Islet of Langerhans (tissue), 1 donor: ENCODE measurements around the gene SUPT3H.
"Not testable (repeated sequence)": the region's sequence is repeated elsewhere in the genome, so short reads cannot be mapped to it uniquely, and the experiment has no call there.

Experiments used
- FAIRE-seq: peaks from one replicate; lab custom pipeline; 2011; peaks lifted over from hg19 to GRCh38; lab: Jason Lieb, UNC

The SUPT3H gene

DNA sequence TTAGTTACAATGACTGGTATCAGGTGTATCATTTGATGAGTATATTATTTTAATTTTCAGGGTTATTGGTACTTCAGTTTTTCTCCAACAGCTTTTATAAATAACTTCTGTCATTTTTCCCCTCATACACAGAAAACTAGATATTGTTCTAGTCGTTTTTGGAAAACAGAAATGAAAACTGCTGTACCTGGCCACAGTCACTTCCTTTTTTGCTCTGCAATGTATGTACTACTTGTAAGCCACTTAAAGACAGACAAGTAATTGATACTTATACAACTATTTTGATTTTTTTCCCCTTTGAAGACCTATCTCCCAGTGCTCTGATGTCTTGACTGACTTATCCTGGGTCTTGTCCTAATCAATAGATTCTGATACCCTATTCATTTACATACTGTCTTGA, 268.2 kb downstream of the SUPT3H start:
- FAIRE-seq = no peak

DNA sequence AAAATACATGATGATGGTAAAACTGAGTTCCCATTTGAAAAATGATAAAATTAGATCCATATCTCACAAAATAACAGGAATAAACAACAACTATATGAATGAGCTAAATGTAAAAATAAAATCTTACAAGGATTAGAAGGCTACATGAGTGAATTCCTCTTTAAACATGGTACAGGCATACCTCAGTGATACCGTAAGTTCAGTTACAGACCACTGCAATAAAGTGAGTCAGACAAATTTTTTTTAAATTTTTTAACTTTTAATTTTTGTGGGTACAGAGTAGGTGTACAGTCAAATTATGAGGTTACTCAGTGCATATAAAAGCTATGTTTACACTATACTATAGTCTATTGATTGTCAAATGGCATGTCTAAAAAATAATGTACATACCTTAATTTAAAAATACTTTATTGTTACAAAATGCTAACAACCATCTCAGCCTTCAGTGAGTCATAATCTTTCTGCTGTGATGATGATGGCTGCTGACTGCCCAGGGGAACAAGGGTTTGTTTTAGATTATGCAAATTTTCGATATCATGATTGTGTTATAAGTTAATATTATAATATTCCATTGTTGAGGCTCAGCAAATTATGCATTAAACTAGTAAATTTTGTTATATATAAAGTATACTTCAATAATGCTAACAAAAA, 272.4 kb downstream of the SUPT3H start:
- FAIRE-seq = no peak

DNA sequence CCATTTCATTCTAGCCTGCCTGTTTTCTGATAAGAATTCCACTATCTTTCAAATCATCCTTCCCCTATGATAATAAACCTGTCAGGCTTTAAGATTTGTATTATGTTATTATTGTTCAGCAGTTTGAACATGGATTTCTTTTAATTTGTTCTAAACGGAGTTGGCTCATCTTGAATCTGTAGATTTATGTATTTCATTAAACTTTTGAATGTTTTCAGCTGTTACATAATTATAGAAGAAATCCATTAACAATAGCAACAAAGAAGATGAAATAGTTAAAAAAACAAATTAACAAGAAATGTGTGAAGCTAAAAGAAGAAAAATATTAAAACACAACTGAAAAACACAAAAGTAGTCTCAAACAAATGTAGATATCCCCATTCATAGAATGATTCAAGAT, 273.3 kb downstream of the SUPT3H start:
- FAIRE-seq = no peak

DNA sequence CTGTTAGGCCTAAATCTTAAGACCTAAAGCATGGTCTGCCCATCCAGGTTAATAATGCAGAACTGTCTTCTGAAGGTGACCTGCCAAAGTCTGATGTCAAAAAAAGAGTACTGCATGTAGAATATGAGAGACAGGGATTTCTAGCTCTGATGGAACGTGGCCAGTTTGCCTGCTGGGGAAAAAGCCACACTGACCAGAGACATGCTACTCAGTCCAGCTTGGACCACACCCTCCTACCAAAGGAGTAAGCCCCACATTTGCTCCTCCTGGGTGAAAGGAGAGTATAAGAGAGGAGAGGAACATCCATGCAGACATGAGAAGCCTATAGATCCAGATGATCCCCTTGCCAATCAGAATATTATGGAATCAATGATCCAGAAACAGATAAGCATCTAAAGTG, 279.5 kb downstream of the SUPT3H start:
- FAIRE-seq = no peak

DNA sequence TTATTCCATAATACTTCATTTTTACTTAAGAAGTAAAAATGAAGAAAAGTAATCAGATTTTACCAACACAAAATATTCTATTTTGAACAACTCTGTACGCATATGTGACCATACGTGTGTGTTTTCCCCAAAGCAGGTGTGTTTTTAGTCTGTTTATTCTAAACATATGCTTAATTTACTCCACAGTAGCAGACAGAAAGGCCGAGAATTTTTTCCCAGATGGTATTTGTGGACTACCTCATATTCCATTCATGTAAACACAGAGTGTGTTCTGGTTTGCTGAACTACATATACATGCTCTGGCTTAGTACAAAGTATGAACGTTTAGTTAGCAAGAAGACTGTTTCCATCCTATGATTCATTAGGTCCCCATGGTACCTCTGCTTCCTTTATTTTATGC, 282.9 kb downstream of the SUPT3H start:
- FAIRE-seq = no peak

DNA sequence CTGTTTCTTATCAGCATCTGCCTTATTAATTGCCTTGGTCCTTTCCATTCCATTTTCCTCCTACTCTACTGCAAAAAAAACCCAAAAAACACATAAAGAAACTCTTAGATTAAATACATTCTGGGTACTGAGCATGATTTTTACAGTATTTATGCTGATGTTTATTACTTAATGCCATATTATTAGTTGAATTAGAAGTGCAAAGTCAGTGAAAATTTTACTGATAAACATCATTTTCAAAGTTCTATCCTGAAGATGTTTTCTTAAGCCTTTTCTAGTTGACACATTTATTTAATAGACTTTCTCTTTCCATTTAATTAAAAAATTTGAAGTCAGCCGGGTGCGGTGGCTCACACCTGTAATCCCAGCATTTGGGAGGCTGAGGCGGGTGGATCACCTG, 285.6 kb downstream of the SUPT3H start:
- no peak for FAIRE-seq

DNA sequence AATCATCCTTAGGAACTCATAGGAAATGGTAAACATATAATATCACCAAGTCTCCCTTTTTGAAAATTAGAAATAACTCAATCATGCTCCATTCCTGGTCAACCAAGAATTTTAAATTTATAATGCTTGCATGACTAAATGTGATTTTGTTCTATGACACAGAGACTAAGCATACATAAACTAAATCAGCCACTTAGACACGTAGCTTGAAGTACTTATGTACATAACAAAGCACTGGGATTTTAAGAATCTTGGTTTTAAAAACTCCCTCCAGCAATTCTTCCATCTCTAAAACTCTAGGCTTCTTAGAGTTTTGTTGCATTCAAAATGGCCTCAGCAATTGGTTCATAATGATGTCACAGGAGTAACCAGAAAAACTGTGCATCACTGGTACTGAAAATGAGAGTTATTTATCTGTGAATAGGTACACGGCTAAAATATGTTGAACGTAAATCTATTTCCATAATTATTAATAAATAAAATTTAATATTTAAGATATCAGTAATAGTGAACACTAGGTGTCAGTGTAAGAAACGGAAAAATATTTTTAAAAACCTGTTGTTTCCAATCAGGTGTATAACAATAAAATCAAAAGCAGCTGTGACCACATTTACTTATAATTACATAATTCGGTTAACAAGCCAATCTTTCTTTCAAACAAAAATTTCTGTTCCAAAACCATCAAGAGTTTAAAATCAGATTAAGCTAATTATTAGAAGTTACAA, 291.2 kb downstream of the SUPT3H start:
- FAIRE-seq = no peak

DNA sequence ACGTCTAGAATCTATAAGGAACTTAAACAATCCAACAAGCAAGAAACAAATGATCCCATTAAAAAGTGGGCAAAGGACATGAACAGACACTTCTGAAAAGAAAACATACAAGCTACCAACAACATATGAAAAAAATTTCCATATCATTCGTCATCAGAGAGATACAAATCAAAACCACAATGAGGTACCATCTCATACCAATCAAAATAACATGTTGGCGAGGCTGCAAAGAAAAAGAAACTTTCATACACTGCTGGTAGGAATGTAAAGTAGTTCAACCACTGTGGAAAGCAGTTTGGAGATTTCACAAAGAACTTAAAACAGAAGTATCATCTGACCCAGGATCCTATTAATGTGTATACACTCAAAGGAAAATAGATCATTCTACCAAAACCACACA, 293.5 kb downstream of the SUPT3H start:
- no peak for FAIRE-seq

DNA sequence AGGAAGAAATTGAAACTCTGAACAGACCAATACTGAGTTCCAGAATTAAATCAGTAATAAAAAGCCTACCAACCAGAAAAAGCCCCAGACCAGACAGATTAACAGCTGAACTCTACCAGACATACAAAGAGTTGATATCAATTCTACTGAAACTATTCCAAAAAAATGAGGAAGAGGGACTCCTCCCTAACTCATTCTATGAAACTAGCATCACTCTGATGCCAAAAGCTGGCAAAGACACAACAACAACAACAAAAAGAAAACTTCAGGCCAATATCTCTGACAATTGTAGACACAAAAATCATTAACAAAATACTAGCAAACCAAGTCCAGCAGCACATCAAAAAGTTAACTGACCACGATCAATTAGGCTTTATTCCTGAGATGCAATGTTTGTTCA, 295.6 kb downstream of the SUPT3H start:
- no peak for FAIRE-seq

DNA sequence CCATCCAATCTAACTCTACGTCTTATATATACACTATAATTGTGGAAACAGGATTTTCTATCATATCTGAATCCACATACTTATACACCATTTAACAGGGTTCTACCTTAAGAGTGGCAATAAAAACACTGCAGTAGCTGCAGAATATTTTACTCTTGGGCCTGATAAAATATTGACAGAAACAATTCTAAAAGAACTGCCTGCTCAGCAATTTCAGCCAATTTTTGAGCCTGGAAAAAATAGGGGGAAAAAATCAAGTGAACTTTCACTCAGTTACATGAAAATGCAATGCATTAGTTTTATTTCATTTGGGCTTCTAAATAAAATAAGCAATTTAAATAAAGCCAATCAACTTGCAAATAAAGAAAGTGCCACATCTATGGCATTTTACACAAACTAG, 296.1 kb downstream of the SUPT3H start:
- peak; percentile 13 for FAIRE-seq

DNA sequence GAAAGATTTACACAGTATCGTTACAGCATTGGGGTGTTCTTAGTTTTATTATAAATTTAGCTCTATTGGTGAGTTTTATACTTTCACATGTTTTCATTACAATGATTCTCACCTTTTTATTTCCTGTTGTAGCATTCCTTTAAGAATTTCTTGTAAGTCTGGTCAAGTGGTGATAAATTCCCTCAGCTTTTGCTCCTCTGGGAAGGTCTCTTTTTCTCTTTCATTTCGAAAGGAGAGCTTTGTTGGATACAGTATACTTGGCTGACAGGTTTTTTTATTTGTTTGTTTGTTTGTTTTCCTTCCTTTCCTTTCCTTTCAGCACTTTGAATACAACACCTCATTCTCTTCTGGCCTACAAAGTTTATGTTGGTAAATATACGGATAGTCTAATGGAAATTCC, 299.3 kb downstream of the SUPT3H start:
- FAIRE-seq = no peak

DNA sequence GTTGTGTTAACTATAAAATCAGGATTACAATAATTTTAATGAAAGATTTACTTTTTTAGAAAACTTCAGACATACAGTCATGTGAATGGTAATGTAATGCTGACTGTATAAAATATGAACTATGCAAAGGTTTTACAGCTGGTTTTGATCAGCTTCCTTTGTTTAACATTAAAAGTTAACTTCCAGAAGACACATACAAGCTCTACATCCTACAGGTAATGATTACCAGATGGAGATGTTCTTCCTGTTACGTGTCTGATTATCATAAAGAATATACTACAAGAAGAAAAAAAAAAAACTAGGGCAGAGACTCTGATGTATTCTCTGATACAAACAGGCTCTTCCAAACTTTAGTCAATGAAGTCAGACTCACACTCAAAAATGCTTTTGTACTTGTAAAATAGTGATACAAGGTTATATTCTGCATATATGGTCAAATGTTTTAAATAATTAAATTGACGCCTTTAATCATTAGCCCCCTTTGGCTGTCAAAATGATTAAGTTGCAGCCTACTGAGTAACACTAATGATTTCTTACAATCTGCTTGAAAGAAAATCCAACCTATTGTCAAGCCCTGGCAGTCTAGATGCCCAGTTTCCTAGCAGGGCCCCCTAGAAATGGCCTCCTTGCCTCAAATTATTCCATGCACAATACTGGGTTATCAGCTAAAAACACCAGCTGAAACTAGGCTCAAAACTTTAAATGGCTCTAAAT, 301.4 kb downstream of the SUPT3H start:
- no peak for FAIRE-seq

DNA sequence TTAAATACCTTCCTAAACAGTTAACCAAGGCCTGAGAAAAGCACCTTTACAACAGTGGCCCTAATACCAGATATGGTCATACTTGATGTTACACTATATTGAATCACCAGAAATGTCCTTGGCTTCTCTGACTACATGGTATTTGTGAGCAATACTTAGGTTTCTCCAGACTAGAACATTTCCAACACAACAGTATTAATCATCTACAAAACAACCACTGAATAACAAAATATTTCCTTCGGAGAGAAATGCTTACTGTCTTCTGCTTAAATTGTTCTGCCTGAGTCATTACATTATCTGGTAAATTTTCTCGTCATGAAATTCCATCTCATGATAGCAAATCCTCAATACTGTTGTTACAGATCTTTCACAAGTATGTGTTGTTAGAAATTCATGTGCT, 302.5 kb downstream of the SUPT3H start:
- FAIRE-seq = peak; percentile 24

DNA sequence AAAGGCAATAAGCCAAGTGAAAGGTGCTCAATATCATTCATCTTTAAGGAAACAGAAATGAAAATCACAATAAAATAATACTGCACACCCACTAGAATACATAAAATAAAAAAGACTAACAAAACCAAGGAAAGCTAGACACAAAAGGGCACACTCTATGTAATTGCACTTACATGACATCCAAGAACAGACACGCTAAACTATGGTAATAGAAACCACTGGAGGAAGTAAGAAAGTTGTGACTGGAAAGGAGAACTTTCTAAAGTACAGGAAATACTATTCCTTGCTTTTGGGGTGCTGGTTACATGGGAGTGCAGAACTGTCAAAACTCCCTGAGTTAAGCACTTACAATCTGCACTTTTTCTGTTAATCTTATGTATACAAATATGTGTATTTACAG, 303.3 kb downstream of the SUPT3H start:
- no peak for FAIRE-seq

DNA sequence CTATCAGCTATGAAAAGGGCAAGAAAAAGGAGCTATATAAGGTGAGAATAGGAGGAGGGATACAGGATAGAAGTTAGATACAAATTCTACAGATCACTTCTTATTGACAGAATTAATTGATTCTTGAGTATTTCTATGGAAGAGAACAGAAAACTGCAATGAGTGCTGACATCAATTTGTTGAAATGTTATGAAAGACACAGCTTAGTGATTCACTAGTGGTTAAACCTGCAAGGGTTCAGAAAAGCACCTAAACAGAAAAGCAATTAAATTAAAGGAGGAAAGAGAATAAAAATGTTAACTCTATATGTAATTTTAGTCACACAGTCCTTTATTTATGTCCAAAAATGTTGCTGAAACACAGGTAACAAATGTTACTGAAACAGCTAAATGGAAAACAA, 304.0 kb downstream of the SUPT3H start:
- FAIRE-seq = no peak

DNA sequence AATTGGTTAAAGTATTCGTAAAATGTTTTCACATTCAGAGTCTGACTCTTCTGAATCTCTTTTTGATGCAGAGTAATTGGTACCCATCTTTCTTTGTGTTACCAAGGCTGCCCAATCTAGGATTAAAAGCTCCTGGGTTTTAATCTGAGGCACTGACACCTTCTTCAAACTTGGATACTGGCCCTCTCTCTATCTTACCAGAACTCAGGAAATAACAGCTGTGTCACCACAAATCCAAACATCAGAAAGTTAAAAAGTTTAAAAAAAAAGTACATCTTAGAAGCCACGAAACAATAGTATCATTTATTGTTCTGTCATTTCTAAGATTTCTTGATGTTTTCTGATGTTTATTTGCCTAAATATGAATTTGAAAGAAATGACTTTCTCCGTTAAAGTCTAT, 305.1 kb downstream of the SUPT3H start:
- no peak for FAIRE-seq

DNA sequence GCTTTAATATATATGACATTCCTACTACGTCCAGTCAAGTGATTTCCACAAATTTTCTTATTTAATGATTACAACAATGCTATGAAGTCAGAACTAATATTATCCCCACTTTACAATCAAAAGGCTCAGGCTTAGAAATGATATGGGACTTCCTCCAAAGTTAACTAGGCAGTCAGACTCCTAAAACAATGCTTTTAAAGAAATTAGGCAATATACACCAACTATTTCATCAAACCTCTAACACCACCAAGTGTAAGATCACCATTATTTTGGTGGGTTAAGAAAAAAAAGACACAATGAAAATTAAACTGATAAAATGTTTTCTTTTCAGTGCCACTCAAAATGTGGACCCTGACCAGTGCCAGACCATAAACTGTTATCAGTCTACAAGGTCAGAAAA, 305.7 kb downstream of the SUPT3H start:
- FAIRE-seq = no peak

DNA sequence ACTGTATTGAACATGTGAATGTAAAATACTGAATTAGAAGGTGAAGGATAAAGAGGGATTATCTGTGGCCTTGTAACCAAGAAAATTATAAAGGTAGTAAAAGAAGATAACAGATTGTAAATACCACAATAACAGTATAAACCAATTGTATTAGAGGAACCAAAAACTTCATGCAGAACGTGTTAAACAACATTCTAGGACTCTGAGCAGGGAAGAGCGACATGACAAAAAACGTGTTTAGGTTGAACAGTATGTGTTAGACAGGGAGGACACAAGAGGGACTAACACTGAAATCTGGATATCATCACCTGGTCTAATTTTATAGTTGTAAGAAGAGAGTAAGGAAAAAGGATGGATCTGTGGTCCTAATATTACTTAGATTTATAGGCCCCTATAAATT, 308.6 kb downstream of the SUPT3H start:
- no peak for FAIRE-seq

DNA sequence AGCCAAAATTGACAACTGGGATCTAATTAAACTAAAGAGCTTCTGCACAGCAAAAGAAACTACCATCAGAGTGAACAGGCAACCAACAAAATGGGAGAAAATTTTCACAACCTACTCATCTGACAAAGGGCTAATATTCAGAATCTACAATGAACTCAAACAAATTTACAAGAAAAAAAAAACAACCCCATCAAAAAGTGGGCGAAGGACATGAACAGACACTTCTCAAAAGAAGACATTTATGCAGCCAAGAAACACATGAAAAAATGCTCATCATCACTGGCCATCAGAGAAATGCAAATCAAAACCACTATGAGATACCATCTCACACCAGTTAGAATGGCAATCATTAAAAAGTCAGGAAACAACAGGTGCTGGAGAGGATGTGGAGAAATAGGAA, 310.3 kb downstream of the SUPT3H start:
- not testable (repeated sequence) for FAIRE-seq

DNA sequence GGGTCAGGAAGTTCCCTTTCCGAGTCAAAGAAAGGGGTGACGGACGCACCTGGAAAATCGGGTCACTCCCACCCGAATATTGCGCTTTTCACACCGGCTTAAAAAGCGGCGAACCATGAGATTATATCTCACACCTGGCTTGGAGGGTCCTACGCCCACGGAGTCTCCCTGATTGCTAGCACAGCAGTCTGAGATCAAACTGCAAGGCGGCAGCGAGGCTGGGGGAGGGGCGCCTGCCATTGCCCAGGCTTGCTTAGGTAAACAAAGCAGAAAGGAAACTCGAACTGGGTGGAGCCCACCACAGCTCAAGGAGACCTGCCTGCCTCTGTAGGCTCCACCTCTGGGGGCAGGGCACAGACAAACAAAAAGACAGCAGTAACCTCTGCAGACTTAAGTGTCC, 315.1 kb downstream of the SUPT3H start:
- FAIRE-seq = not testable (repeated sequence)

DNA sequence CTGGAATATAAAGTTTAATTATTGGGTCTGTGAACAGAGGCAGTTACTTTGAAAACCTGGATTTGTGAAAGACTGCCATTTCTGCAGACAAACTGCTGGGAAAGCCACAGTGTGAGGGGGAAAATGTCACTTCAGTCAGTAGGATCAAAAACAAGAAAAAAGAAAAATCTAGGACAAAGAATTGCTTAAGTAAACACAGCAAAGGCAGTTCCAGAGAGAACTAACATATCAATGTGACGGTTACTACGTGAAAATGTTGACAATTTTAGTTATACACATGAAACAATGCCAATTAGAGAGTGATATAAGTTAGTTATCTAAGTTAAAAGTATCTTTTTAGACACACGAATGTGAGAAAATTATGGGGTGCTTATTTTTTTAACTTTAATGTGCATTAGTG, 320.0 kb downstream of the SUPT3H start:
- FAIRE-seq = no peak

DNA sequence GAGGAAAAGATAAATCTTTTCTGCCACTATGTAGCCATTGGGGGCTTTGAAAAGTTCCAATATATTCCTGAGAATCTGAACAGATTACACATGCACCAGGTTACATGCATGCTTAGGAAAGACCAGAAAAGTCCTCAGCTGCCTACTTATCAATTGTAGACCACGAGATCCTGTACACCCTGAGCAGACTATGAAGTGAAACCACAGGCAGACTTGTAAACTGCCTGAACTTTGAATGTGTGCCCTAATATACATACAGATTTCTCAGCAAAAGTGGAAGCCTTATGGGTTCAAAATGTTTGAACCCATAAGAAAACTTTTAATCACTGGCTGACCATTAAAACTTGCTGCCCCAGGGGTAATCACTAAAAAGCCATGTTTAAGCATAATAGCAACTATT, 323.1 kb downstream of the SUPT3H start:
- FAIRE-seq = no peak

DNA sequence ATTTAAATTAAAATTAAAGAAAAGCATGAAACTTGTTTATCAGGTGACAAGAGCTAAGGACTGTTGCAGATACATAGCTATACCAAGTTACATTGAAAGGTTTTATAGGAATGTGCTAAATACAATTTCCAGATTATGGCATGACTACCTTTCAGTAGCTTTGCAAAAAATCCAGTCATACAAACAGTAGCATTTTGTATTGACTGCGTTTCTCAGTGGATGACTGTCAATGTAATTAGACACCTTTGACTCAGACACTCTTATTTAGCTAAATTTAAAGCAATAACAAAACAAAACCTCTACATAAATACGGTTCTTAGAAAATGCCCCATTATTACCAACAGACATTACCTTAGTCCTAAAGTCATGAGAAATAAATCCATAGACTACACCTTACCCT, 325.4 kb downstream of the SUPT3H start:
- FAIRE-seq = no peak
